Measurements from ENCODE around the gene ZGPAT. TPM values are rescaled to one million over a fixed set of nuclear protein-coding genes. Genes with fewer than 3 reads are reported as not detected.
A peak's percentile ranks its signal among the peaks of the same experiment; 100 is the strongest.

The ZGPAT gene
- total and polyA plus RNA-seq, 10 of the 15 experiments (the other 5 are each of a cell fraction or from before 2014, with no cell fraction given): 0.58 to 52.9 (median 18.0) TPM

GRCh38 chr20:63694584-63695423 is 13.0 kb upstream of the ZGPAT start:
- H3K36me3 ChIP-seq (ENCODE audit: control insufficient read depth in 2 of 2, insufficient read depth in 2 of 2, low read length in 1 of 2): no peaks in the 10 kb centered on the region
- intact Hi-C loops (cut with micrococcal nuclease; ENCODE audit: unreplicated experiment) (no loop called here), in situ Hi-C loops (cut with MboI) (no loop called here)
- BruUV-seq (replicated peaks): no TSS peak
- H3K27me3 ChIP-seq (replicated peaks in 1 of 2; ENCODE audit: control insufficient read depth in 2 of 2, insufficient read depth in 2 of 2, low read length in 1 of 2): no peaks in the 10 kb centered on the region
- no peak overlapping the region for H3K27ac ChIP-seq (ENCODE audit: control insufficient read depth, insufficient read depth)
- no peak overlapping the region for H3K4me2 ChIP-seq (ENCODE audit: control insufficient read depth, insufficient read depth)
- 90% methylated on average over 35 of the region's 37 CpGs for WGBS (ENCODE audit: insufficient coverage, insufficient replicate concordance, low lambda C conversion rate, missing lambda C conversion rate)
- H4K20me1 ChIP-seq (ENCODE audit: control insufficient read depth, insufficient read depth): no peaks in the 10 kb centered on the region
- no peak for DNase-seq (ENCODE audit: low read depth, low spot score)
- ChIA-PET POLR2A (interaction anchor here (0.6 kb wide), 1 partner anchor 300 kb away, joined by 3 read pairs; no protein-coding TSS in a partner anchor), RAD21 (ENCODE audit: unreplicated experiment) (interaction anchor here (0.6 kb wide), 1 partner anchor 362 kb away, joined by 6 read pairs; no protein-coding TSS in a partner anchor), CTCF (no interaction called here), SMC1A (ENCODE audit: uncharacterized antibody, unreplicated experiment) (no interaction called here)
- no peak for FAIRE-seq
- no peak overlapping the region for H2AFZ ChIP-seq (ENCODE audit: control insufficient read depth, low read depth, low read length)
- TF ChIP-seq ZBTB4 (CRISPR knock-in tag; IDR thresholded peaks at IDR 0.05) (no peak), POLR2A (IDR thresholded peaks at IDR 0.05; ENCODE audit: low read depth, low read length) (peak; percentile 42), SMC3 (IDR thresholded peaks at IDR 0.05; ENCODE audit: borderline replicate concordance, low read length) (no peak), SIN3A (IDR thresholded peaks at IDR 0.05; ENCODE audit: low read depth, low read length) (no peak)
- no peak for ATAC-seq
- H3K4me3 ChIP-seq: no peak overlapping the region
- no peak overlapping the region for H3K9ac ChIP-seq (ENCODE audit: control insufficient read depth, insufficient read depth, low read length)
- no peaks in the 10 kb centered on the region for H3K9me3 ChIP-seq (replicated peaks; ENCODE audit: control insufficient read depth, insufficient read depth, low read length)
- no peaks in the 10 kb centered on the region for H3K79me2 ChIP-seq (ENCODE audit: control insufficient read depth, insufficient read depth, low read length)
- peaks cover 16% of the 10 kb centered on the region for H3K4me1 ChIP-seq (ENCODE audit: control insufficient read depth, insufficient read depth, low read length)

All from GM12878 (cell line).